Measurements from ENCODE around the gene GATA6.

- TF ChIP-seq CTCF (IDR thresholded peaks at IDR 0.05; ENCODE audit: borderline replicate concordance, extremely low read depth, low read length, poor library complexity, severe bottlenecking) (no peak), EZH2 (IDR thresholded peaks at IDR 0.05; ENCODE audit: borderline replicate concordance, low read depth, low read length, severe bottlenecking) (no peak)
These were observed 31.3 kb downstream of the GATA6 start for GRCh38 chr18:22200611-22201225.
